Stimulated activated CD8-positive, alpha-beta memory T cell treated with anti-CD3 and anti-CD28 coated beads, Interleukin-4, amount 100 ng/mL, for 48 hours (primary cell): ENCODE results near the gene MLEC.

ENCODE experiments used
- DNase-seq: peaks from one replicate; pipeline ENCODE4 v3.0.0-alpha.2; 2020

Gene MLEC

GRCh38 chr12:120750806-120751205 is 63.9 kb downstream of the MLEC start:
- no peak for DNase-seq

GRCh38 chr12:120751389-120751788 is 64.4 kb downstream of the MLEC start:
- no peak for DNase-seq
